GM12892 (cell line): ENCODE data around the gene GOLGA3.

Source experiments
- POLR2A ChIP-seq: IDR thresholded peaks from 2 replicates; pipeline ENCODE4 v1.6.1; 2011; ENCODE audit warnings: low read depth, low read length, control low read depth
- POLR2AphosphoS5 ChIP-seq: IDR thresholded peaks from 2 replicates; pipeline ENCODE4 v1.6.1; 2011; ENCODE audit warnings: low read depth, low read length, control low read depth

GRCh38 chr12:132739600-132740312 is 88.9 kb downstream of the GOLGA3 start:
- TF ChIP-seq POLR2AphosphoS5, result no peak
- no peak for TF ChIP-seq POLR2A
